ENCODE measurements around the gene LORICRIN. TPM values are rescaled to one million over a fixed set of nuclear protein-coding genes. Genes with fewer than 3 reads are reported as not detected.

The LORICRIN gene
- total and polyA plus RNA-seq, 2 of the 4 experiments (the other 2 are of a cell fraction), result not detected

DNA sequence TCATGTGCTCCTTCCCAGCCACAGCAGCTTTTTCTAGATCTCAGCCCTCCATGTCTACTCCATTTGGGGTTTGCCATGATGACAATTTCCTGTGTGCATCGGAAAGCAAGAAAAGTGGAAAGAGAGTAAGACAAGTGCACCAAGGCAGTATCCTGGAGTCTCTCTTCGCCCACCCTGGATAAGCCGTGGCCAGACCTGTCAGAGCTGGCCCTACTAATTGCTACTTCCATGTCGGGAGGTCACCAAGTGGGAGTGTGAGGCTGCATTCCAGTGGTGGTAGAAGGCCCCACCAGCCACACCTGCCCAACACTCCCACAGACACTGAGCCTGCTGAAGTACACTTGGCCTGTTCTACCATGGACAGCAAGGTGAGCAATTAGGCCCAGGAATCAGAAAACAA, 14.0 kb upstream of the LORICRIN start:
- H2AFZ ChIP-seq (replicated peaks; ENCODE audit: low read length, poor library complexity), result no peak overlapping the region
- H3K4me2 ChIP-seq (ENCODE audit: low read depth, low read length), result no peak overlapping the region
- ATAC-seq (ENCODE audit: low read depth) (no peak), DNase-seq (no peak)
- no peak overlapping the region for H4K5ac ChIP-seq (ENCODE audit: low read depth, low read length)
- no peak overlapping the region for H3K18ac ChIP-seq (ENCODE audit: low read depth, low read length)
- no peak overlapping the region for H2BK20ac ChIP-seq (ENCODE audit: low read depth, low read length)
- CTCF ChIA-PET, result no interaction called here
- H2AK9ac ChIP-seq (replicated peaks; ENCODE audit: low read depth, low read length, poor library complexity), result no peak overlapping the region
- no peak overlapping the region for H4K91ac ChIP-seq (ENCODE audit: insufficient read depth, low read depth, low read length)
- no peaks in the 10 kb centered on the region for H3K27me3 ChIP-seq (ENCODE audit: control insufficient read depth, insufficient read depth, low read length)
- no peak overlapping the region for H2AK5ac ChIP-seq (ENCODE audit: low read depth, low read length)
- H3K4me3 ChIP-seq (ENCODE audit: insufficient read depth, low read depth, low read length), result no peak overlapping the region
- H3K56ac ChIP-seq (ENCODE audit: extremely low read depth, insufficient read depth, low read length), result no peak overlapping the region
- no peaks in the 10 kb centered on the region for H3K36me3 ChIP-seq (ENCODE audit: control insufficient read depth, insufficient read depth, low read length)
- H3K79me1 ChIP-seq (ENCODE audit: low read depth in 1 of 2, low read length in 2 of 2), result no peaks in the 10 kb centered on the region
- H3K9me1 ChIP-seq (ENCODE audit: insufficient read depth, low read length), result no peaks in the 10 kb centered on the region
- H3K23ac ChIP-seq (ENCODE audit: low read depth, low read length), result no peak overlapping the region
- no peak overlapping the region for H2BK5ac ChIP-seq (ENCODE audit: low read depth, low read length, poor library complexity, severe bottlenecking)
- POLR2A ChIA-PET (ENCODE audit: unreplicated experiment), result no interaction called here
- no peak overlapping the region for H3K14ac ChIP-seq (replicated peaks; ENCODE audit: low read depth, low read length)
- H2BK15ac ChIP-seq (ENCODE audit: low read depth, low read length), result no peak overlapping the region
- intact Hi-C loops (cut with micrococcal nuclease), result no loop called here
- no peak overlapping the region for H2BK120ac ChIP-seq (ENCODE audit: low read depth, low read length)
- no peak overlapping the region for H4K8ac ChIP-seq (ENCODE audit: low read depth in 2 of 2, low read length in 2 of 2)
- H4K20me1 ChIP-seq (ENCODE audit: insufficient read depth, low read length), result no peaks in the 10 kb centered on the region
- no peak overlapping the region for H3K9ac ChIP-seq (ENCODE audit: low read depth, low read length)
- no peak overlapping the region for H3K4ac ChIP-seq (ENCODE audit: low read depth, low read length)
- in situ Hi-C loops (cut with MboI; ENCODE audit: low sequenced_read_pairs), result no loop called here
- H3K4me1 ChIP-seq (ENCODE audit: control insufficient read depth, insufficient read depth, low read length), result no peaks in the 10 kb centered on the region
- TF ChIP-seq CHD1 (IDR thresholded peaks at IDR 0.05; ENCODE audit: low read depth, low read length) (no peak), CEBPB (IDR thresholded peaks at IDR 0.05; ENCODE audit: low read depth, low read length) (no peak), NFE2L2 (IDR thresholded peaks at IDR 0.05; ENCODE audit: low read depth, low read length) (no peak), RCOR1 (IDR thresholded peaks at IDR 0.05; ENCODE audit: insufficient replicate concordance, low read length) (no peak), MAZ (IDR thresholded peaks at IDR 0.05; ENCODE audit: borderline replicate concordance, low read depth, low read length) (no peak)
- BruUV-seq (replicated peaks), result no TSS peak
- H3K9me3 ChIP-seq (ENCODE audit: control insufficient read depth, insufficient read depth, low read length), result no peaks in the 10 kb centered on the region
- dilution Hi-C loops (cut with HindIII; ENCODE audit: low sequenced_read_pairs, unreplicated experiment), result no loop called here
- no CpG with 5 or more reads among the region's 4 CpGs for WGBS, 2 experiments (ENCODE audit: extremely low coverage in 2 of 2, insufficient read length in 1 of 2)
- no peak overlapping the region for H3K27ac ChIP-seq (ENCODE audit: insufficient read depth, low read length)

Data from IMR-90 (cell line).